ENCODE data around the gene RINL.

Gene RINL

DNA sequence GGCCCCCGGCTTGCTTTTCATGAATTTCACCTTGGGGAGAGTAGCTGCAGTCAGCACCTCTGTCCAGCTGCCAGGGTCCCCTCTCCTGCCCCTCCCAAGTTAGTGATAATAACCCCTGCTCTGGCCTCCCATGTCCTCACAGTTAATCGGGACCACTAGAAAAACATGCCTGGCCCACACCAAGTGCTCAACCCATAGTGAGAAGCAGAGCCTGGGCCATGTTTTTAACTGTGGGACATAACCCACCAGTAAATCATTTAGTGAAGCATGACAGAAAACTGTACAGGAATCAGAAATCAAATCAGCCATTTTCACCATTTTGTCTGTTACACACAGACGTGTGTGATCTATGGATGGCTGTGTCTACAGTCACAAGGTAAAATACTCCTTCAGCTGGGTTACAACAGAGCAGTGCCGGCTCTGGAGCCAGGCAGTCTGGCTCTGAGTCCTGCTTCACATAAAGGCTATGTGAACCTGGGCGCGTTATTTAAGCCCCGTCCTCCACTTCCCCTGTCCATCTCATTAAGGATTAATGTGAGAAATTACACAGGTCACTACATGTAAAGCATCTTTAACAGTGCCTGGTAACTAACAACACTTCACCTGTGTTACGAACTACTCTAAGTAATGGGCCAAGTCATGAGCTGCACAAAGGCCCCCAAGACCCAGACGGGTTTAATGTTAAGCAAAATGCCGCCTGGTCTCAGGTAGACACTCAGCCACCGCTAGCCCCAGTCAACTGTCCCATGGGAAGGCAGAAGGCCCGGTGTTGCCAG lies 38.9 kb downstream of the RINL start:
- Histone ChIP-seq H3K4me1 (peaks cover 9% of the 10 kb centered on the region), H3K4me3 (ENCODE audit: low read depth, low read length) (no peak overlapping the region), H3K27ac (no peak overlapping the region), H3K27me3 (ENCODE audit: control insufficient read depth, insufficient read depth, low read length) (no peaks in the 10 kb centered on the region), H3K36me3 (ENCODE audit: control insufficient read depth, insufficient read depth, low read length) (no peaks in the 10 kb centered on the region), H3K79me2 (peaks cover 11% of the 10 kb centered on the region), H2AFZ (no peak overlapping the region), H3K9ac (no peak overlapping the region), H3K4me2 (ENCODE audit: low read length) (no peak overlapping the region), H3K9me3 (ENCODE audit: control insufficient read depth, low read length) (no peaks in the 10 kb centered on the region)
- TF ChIP-seq, protein P1, sequence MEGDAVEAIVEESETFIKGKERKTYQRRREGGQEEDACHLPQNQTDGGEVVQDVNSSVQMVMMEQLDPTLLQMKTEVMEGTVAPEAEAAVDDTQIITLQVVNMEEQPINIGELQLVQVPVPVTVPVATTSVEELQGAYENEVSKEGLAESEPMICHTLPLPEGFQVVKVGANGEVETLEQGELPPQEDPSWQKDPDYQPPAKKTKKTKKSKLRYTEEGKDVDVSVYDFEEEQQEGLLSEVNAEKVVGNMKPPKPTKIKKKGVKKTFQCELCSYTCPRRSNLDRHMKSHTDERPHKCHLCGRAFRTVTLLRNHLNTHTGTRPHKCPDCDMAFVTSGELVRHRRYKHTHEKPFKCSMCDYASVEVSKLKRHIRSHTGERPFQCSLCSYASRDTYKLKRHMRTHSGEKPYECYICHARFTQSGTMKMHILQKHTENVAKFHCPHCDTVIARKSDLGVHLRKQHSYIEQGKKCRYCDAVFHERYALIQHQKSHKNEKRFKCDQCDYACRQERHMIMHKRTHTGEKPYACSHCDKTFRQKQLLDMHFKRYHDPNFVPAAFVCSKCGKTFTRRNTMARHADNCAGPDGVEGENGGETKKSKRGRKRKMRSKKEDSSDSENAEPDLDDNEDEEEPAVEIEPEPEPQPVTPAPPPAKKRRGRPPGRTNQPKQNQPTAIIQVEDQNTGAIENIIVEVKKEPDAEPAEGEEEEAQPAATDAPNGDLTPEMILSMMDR (IDR thresholded peaks at IDR 0.05): no peak

DNA sequence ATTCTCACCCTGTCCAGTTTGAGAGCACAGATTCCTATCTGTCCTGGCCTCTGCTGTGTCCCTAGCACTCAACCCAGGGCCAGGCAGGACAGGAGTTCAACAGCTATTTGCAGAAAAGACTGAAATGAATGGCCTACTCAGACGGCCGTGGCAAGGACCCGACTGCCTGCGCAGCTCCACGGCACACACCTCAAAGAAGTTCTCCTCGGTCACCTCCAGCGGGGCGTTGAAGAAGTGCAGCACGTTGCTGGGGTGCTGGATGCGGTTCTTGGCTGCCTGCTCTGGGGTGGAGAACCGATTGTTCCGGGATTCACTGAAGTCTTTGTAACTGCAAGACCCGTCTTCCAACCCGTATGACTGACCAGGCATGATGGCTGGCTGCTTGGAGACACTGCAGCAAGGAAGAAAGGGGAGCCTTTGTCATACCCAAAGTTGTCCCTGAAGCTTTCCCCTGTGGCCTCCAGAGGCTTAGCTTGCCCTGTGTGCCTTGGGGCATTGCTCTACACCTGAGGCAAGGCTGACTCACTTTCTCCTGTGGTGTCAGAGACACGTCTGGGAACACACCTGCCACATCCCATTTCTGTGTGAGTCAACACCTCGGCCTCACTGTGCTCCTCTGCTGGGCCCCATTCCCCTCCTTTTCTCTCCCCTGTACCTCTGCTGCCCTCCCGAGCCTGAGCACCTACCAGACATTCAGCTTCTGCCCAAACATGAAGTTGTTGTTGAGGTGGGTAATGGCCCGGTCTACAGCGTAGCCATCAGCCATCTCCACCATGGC lies 39.7 kb downstream of the RINL start:
- Histone ChIP-seq H3K27ac (peak overlapping the region; percentile 8), H3K79me2 (peaks cover 4% of the 10 kb centered on the region), H3K4me2 (ENCODE audit: low read length) (no peak overlapping the region), H3K27me3 (ENCODE audit: control insufficient read depth, insufficient read depth, low read length) (no peaks in the 10 kb centered on the region), H3K9ac (no peak overlapping the region), H3K36me3 (ENCODE audit: control insufficient read depth, insufficient read depth, low read length) (no peaks in the 10 kb centered on the region), H3K4me1 (peaks cover 9% of the 10 kb centered on the region), H3K4me3 (ENCODE audit: low read depth, low read length) (no peak overlapping the region), H3K9me3 (ENCODE audit: control insufficient read depth, low read length) (no peaks in the 10 kb centered on the region), H2AFZ (no peak overlapping the region)
- TF ChIP-seq, protein P1 (IDR thresholded peaks at IDR 0.05): no peak

DNA sequence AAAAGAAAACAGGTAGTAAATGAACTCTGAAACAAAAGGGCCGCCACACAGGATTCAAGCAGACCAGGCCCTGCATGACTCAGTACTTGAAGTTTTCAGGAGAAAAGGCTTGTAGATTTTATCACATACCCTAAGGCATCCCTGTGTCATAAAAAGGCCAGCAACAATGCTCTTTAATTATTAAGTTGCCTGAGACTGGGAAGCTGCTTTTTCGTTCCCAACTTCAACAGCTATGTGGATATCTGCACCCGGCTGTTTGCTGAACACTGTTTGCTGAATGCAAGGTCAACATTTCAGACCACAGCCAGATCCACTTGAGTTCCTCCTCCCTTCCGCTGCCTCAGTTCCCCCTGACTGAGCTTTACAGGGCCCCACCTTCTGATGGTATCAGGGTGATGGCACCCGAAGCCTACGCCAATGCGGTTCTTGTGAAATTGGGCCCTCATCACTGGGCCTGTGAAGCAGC lies 40.4 kb downstream of the RINL start:
- no peaks in the 10 kb centered on the region for H3K9me3 ChIP-seq (ENCODE audit: control insufficient read depth, low read length)
- H3K4me1 ChIP-seq: peaks cover 9% of the 10 kb centered on the region
- TF ChIP-seq, protein P1 (IDR thresholded peaks at IDR 0.05): no peak
- H3K9ac ChIP-seq: no peak overlapping the region
- H3K79me2 ChIP-seq: no peaks in the 10 kb centered on the region
- no peak overlapping the region for H2AFZ ChIP-seq
- H3K27ac ChIP-seq: peak overlapping the region; percentile 8
- H3K4me3 ChIP-seq (ENCODE audit: low read depth, low read length): no peak overlapping the region
- H3K27me3 ChIP-seq (ENCODE audit: control insufficient read depth, insufficient read depth, low read length): no peaks in the 10 kb centered on the region
- no peak overlapping the region for H3K4me2 ChIP-seq (ENCODE audit: low read length)
- H3K36me3 ChIP-seq (ENCODE audit: control insufficient read depth, insufficient read depth, low read length): no peaks in the 10 kb centered on the region

DNA sequence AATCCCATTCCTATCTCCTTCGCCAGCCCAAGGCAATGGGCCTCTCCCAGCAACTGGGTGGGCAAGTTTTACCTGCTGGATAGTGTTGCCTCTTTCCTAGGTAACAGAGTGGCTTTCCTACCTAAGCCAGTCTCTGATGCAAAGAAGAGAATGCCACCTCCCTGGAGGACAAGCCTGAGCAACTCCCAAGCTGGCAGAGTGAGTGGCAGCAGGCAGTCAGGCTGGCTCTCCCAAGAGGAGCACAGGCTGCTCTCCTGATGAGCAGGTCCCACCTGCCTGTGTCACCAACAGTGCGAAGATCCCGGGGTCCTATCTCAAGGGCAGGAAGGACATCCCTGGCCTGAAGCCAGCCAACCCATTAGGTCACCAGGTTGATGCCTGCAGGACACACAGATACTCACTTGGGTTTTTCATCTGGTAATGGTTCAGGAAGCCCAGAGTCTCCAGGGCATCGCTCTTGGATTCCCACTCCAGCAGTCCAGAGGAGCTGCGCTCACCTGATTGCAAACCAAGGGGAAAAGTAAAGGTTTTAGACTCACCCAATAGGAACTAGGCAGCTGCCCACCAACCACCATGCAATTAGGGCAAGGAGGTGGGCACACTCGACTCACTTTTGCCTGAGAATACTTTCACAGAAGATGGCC lies 41.0 kb downstream of the RINL start:
- H2AFZ ChIP-seq: no peak overlapping the region
- H3K9me3 ChIP-seq (ENCODE audit: control insufficient read depth, low read length): no peaks in the 10 kb centered on the region
- no peak overlapping the region for H3K4me2 ChIP-seq (ENCODE audit: low read length)
- H3K9ac ChIP-seq: no peak overlapping the region
- H3K36me3 ChIP-seq (ENCODE audit: control insufficient read depth, insufficient read depth, low read length): no peaks in the 10 kb centered on the region
- no peak overlapping the region for H3K4me3 ChIP-seq (ENCODE audit: low read depth, low read length)
- no peak overlapping the region for H3K27ac ChIP-seq
- peaks cover 9% of the 10 kb centered on the region for H3K4me1 ChIP-seq
- H3K79me2 ChIP-seq: no peaks in the 10 kb centered on the region
- H3K27me3 ChIP-seq (ENCODE audit: control insufficient read depth, insufficient read depth, low read length): no peaks in the 10 kb centered on the region
- TF ChIP-seq, protein P1 (IDR thresholded peaks at IDR 0.05): no peak

All from parathyroid adenoma (tissue), 2 donors.